ENCODE data around the gene ZNF606.

DNA sequence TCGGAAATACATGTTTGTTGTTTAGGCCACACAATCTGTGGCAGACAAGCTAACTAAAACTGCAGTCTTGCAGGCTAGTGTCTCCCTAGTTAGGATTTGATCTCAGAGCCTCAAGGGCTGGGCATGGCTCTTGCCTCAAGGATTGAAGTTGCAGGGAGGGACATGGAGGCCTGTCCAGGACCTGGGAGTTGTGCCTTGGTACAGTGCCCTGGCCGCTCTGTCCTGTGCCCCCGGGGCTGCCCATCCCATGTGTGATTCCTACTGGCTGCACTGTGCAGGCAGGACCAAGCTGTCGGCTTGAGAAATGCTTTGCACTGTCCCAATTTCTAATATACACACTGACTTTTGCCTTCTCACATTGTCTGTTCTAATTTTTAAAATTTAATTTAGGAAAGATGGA lies 47.6 kb downstream of the ZNF606 start:
- TF ChIP-seq, protein P1, sequence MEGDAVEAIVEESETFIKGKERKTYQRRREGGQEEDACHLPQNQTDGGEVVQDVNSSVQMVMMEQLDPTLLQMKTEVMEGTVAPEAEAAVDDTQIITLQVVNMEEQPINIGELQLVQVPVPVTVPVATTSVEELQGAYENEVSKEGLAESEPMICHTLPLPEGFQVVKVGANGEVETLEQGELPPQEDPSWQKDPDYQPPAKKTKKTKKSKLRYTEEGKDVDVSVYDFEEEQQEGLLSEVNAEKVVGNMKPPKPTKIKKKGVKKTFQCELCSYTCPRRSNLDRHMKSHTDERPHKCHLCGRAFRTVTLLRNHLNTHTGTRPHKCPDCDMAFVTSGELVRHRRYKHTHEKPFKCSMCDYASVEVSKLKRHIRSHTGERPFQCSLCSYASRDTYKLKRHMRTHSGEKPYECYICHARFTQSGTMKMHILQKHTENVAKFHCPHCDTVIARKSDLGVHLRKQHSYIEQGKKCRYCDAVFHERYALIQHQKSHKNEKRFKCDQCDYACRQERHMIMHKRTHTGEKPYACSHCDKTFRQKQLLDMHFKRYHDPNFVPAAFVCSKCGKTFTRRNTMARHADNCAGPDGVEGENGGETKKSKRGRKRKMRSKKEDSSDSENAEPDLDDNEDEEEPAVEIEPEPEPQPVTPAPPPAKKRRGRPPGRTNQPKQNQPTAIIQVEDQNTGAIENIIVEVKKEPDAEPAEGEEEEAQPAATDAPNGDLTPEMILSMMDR (optimal IDR thresholded peaks at IDR 0.05 in 1 of 3, IDR thresholded peaks at IDR 0.05 in 1 of 3, conservative IDR thresholded peaks at IDR 0.05 in 1 of 3; ENCODE audit: extremely low read depth in 1 of 3, insufficient read depth in 2 of 3, low read length in 3 of 3), result no peak
- TF ChIP-seq EZH2 (IDR thresholded peaks at IDR 0.05; ENCODE audit: low read length), result no peak

All from keratinocyte (primary cell).